Smooth muscle cell (in vitro differentiated cells): ENCODE measurements around the gene RBM15. TPM values are rescaled to one million over a fixed set of nuclear protein-coding genes. Genes with fewer than 3 reads are reported as not detected.

Source experiments
- DNase-seq: peaks from one replicate; lab custom pipeline; 2025; ENCODE audit not compliant: unreplicated experiment; lab: John Stamatoyannopoulos, UW
- H2AFZ ChIP-seq: fragments of 200-600 bp; sonication (generic); 2 replicates; pipeline ENCODE4 v1.6.0; 2016; ENCODE audit warnings: antibody characterized with exemption, low read depth, mild to moderate bottlenecking
- H3F3A ChIP-seq: fragments of 200-600 bp; sonication (generic); 2 replicates; pipeline ENCODE4 v1.6.0; 2017; ENCODE audit warnings: antibody characterized with exemption, low read depth
- H3K27ac ChIP-seq: fragments of 200-600 bp; sonication (generic); 2 replicates; pipeline ENCODE4 v1.5.1; 2016; ENCODE audit warnings: low read depth, mild to moderate bottlenecking
- H3K27me3 ChIP-seq: fragments of 200-600 bp; sonication (generic); 2 replicates; pipeline ENCODE4 v1.6.1; 2016; ENCODE audit warnings: low read depth, mild to moderate bottlenecking
- H3K36me3 ChIP-seq: fragments of 200-600 bp; sonication (generic); 2 replicates; pipeline ENCODE4 v1.5.1; 2016; ENCODE audit warnings: low read depth
- H3K4me1 ChIP-seq: fragments of 200-600 bp; sonication (generic); 2 replicates; pipeline ENCODE4 v1.5.1; 2016; ENCODE audit warnings: low read depth
- H3K4me2 ChIP-seq: fragments of 200-600 bp; sonication (generic); 2 replicates; pipeline ENCODE4 v1.6.0; 2016; ENCODE audit warnings: mild to moderate bottlenecking
- H3K4me3 ChIP-seq: fragments of 200-600 bp; sonication (generic); 2 replicates; pipeline ENCODE4 v1.5.1; 2016; ENCODE audit warnings: mild to moderate bottlenecking
- H3K79me2 ChIP-seq: fragments of 200-600 bp; sonication (generic); 2 replicates; pipeline ENCODE4 v1.6.0; 2016; ENCODE audit warnings: low read depth, mild to moderate bottlenecking
- H3K9ac ChIP-seq: fragments of 200-600 bp; sonication (generic); 2 replicates; pipeline ENCODE4 v1.6.0; 2016; ENCODE audit warnings: low read depth
- H3K9me3 ChIP-seq: fragments of 200-600 bp; sonication (generic); replicated peaks from 2 replicates; pipeline ENCODE4 v1.5.1; 2016; ENCODE audit warnings: low read depth
- H4K20me1 ChIP-seq: fragments of 200-600 bp; sonication (generic); 2 replicates; pipeline ENCODE4 v1.6.0; 2016; ENCODE audit warnings: low read depth
- WGBS: methylation state at CpG from one replicate; pipeline ENCODE4 v1.1.7; 2016; ENCODE audit warnings: low lambda C conversion rate; 5-methylcytosine and 5-hydroxymethylcytosine counted together
- polyA plus RNA-seq: library from polyadenylated mRNA; unstranded; fragments of >200 nt; fragmentation: Nextera tagmentation; extraction: Ambion mirVana; gene quantifications from 2 replicates; pipeline ENCODE4 v1.2.1, GENCODE V29; 2016
- total RNA-seq: library from RNA; depleted of rRNA; stranded (reverse); fragments of >200 nt; gene quantifications from 2 replicates; pipeline ENCODE4 v1.2.3, GENCODE V29; 2014
- TF ChIP-seq, protein P1 (sequence below): fragments of 200-600 bp; sonication (generic); IDR thresholded peaks from 2 replicates; pipeline ENCODE4 v1.5.1; 2017; ENCODE audit warnings: borderline replicate concordance, mild to moderate bottlenecking, antibody characterized with exemption; ENCODE audit not compliant: insufficient read depth, poor library complexity, severe bottlenecking

RBM15 gene
- total and polyA plus RNA-seq, 2 experiments from 2014 or later, result 5.3 to 32.9 TPM

- peaks cover 23% of the 10 kb centered on the region for H4K20me1 ChIP-seq
- TF ChIP-seq, protein P1, sequence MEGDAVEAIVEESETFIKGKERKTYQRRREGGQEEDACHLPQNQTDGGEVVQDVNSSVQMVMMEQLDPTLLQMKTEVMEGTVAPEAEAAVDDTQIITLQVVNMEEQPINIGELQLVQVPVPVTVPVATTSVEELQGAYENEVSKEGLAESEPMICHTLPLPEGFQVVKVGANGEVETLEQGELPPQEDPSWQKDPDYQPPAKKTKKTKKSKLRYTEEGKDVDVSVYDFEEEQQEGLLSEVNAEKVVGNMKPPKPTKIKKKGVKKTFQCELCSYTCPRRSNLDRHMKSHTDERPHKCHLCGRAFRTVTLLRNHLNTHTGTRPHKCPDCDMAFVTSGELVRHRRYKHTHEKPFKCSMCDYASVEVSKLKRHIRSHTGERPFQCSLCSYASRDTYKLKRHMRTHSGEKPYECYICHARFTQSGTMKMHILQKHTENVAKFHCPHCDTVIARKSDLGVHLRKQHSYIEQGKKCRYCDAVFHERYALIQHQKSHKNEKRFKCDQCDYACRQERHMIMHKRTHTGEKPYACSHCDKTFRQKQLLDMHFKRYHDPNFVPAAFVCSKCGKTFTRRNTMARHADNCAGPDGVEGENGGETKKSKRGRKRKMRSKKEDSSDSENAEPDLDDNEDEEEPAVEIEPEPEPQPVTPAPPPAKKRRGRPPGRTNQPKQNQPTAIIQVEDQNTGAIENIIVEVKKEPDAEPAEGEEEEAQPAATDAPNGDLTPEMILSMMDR, result no peak
- peaks cover 10% of the 10 kb centered on the region for H3K36me3 ChIP-seq
- H3K9ac ChIP-seq, result no peak overlapping the region
- H3K9me3 ChIP-seq, result no peaks in the 10 kb centered on the region
- no peak overlapping the region for H3K4me2 ChIP-seq
- H2AFZ ChIP-seq, result no peak overlapping the region
- H3K79me2 ChIP-seq, result peaks cover 58% of the 10 kb centered on the region
- no peak overlapping the region for H3K4me3 ChIP-seq
- 97% methylated on average over 2 of the region's 2 CpGs for WGBS
- no peak for DNase-seq
- H3K4me1 ChIP-seq, result no peaks in the 10 kb centered on the region
- H3K27ac ChIP-seq, result no peak overlapping the region
- H3K27me3 ChIP-seq, result no peaks in the 10 kb centered on the region
- no peaks in the 10 kb centered on the region for H3F3A ChIP-seq
Observed at GRCh38 chr1:110360431-110360830, 21.3 kb downstream of the RBM15 start.

DNA sequence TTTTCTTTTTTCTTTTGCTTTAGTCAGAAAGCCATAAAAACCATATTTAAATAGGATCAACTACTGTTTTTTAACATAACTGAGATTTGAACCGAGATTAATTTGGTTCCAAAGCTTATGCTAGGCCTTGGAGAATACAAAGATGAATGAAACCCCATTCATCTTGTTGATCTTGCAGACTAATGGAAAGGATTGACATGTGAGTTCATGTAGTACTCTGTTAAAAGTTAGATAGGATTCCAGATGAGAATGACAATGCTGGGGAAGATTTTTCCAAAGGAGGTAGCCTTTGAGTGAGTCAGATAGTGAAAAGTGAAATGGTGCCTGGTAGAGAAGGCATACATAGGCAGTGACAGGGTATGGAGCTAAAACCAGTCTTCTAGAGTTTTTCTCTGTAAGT, 22.7 kb downstream of the RBM15 start:
- no peaks in the 10 kb centered on the region for H3K4me1 ChIP-seq
- no peak overlapping the region for H3K27ac ChIP-seq
- H4K20me1 ChIP-seq, result peaks cover 13% of the 10 kb centered on the region
- H3K9ac ChIP-seq, result no peak overlapping the region
- H3K4me3 ChIP-seq, result no peak overlapping the region
- TF ChIP-seq, protein P1, result no peak
- DNase-seq, result no peak
- 100% methylated on average over 1 of the region's 1 CpG for WGBS
- H3K27me3 ChIP-seq, result no peaks in the 10 kb centered on the region
- no peaks in the 10 kb centered on the region for H3K9me3 ChIP-seq
- no peaks in the 10 kb centered on the region for H3F3A ChIP-seq
- H2AFZ ChIP-seq, result no peak overlapping the region
- peaks cover 57% of the 10 kb centered on the region for H3K79me2 ChIP-seq
- H3K36me3 ChIP-seq, result peaks cover 4% of the 10 kb centered on the region
- H3K4me2 ChIP-seq, result no peak overlapping the region

- Histone ChIP-seq H3F3A (no peaks in the 10 kb centered on the region), H3K9ac (no peak overlapping the region), H3K27ac (no peak overlapping the region), H3K9me3 (no peaks in the 10 kb centered on the region), H3K4me1 (no peaks in the 10 kb centered on the region), H3K36me3 (peaks cover 4% of the 10 kb centered on the region), H2AFZ (no peak overlapping the region), H4K20me1 (peaks cover 3% of the 10 kb centered on the region), H3K27me3 (no peaks in the 10 kb centered on the region), H3K4me2 (no peak overlapping the region), H3K79me2 (peaks cover 40% of the 10 kb centered on the region), H3K4me3 (no peak overlapping the region)
- 96% methylated on average over 3 of the region's 3 CpGs for WGBS
- TF ChIP-seq, protein P1, result no peak
- no peak for DNase-seq
Observed at GRCh38 chr1:110364221-110364620, 25.0 kb downstream of the RBM15 start.

DNA sequence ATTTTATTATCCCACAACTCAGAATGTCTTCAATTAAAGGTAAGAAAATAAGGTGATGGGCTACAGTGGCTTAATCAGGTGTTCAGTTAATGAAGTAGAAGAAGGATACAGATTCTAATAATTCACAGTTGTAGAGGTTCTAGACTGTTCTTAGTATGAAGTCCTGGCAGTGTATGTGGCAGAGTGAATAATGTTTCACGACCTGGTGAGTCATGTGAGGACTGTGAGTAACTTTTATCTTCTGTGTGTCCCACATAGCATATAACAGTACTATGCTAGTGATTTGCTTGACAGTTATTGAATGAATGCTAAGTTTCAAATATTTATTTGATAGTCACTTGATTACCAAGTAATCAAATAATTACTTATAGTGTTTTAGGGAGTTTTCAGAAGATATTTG, 31.6 kb downstream of the RBM15 start:
- H3K36me3 ChIP-seq, result peaks cover 5% of the 10 kb centered on the region

More for the DNA sequence above, 31.6 kb downstream of the RBM15 start:
- no peak overlapping the region for H2AFZ ChIP-seq
- no peaks in the 10 kb centered on the region for H3K27me3 ChIP-seq
- H3K9ac ChIP-seq, result no peak overlapping the region
- no peaks in the 10 kb centered on the region for H3F3A ChIP-seq
- TF ChIP-seq, protein P1, result no peak
- H3K4me2 ChIP-seq, result peak overlapping the region; percentile 30
- H3K4me3 ChIP-seq, result no peak overlapping the region
- DNase-seq, result no peak
- no peaks in the 10 kb centered on the region for H3K9me3 ChIP-seq
- 14% methylated on average over 1 of the region's 1 CpG for WGBS
- H4K20me1 ChIP-seq, result no peaks in the 10 kb centered on the region
- H3K4me1 ChIP-seq, result no peaks in the 10 kb centered on the region
- H3K79me2 ChIP-seq, result peaks cover 18% of the 10 kb centered on the region
- peak overlapping the region; percentile 51 for H3K27ac ChIP-seq
